MM.1S (cell line): ENCODE data around the gene NFU1.

Experiments
- DNase-seq: peaks from one replicate; pipeline ENCODE4 v3.0.0-alpha.2; 2015
- H2AFZ ChIP-seq: fragments of 300-600 bp; sonication (generic); 2 replicates; pipeline ENCODE4 v1.6.0; 2016; ENCODE audit warnings: antibody characterized with exemption, low read length
- H3F3A ChIP-seq: fragments of 300-600 bp; sonication (generic); 2 replicates; pipeline ENCODE4 v1.6.1; 2016; ENCODE audit warnings: mild to moderate bottlenecking, antibody characterized with exemption, low read length, moderate library complexity, mixed read lengths; ENCODE audit not compliant: insufficient read depth
- H3K27ac ChIP-seq: fragments of 300-600 bp; sonication (generic); 2 replicates; pipeline ENCODE4 v1.5.1; 2016; ENCODE audit warnings: mild to moderate bottlenecking, low read length
- H3K27me3 ChIP-seq: fragments of 300-600 bp; sonication (generic); replicated peaks from 2 replicates; pipeline ENCODE4 v1.6.0; 2016; ENCODE audit warnings: low read length; ENCODE audit not compliant: insufficient read depth
- H3K36me3 ChIP-seq: fragments of 300-600 bp; sonication (generic); replicated peaks from 2 replicates; pipeline ENCODE4 v1.6.1; 2016; ENCODE audit warnings: mild to moderate bottlenecking, low read length, mixed read lengths; ENCODE audit not compliant: insufficient read depth
- H3K4me1 ChIP-seq: fragments of 300-600 bp; sonication (generic); 2 replicates; pipeline ENCODE4 v1.6.1; 2016; ENCODE audit warnings: low read length, mixed read lengths
- H3K4me2 ChIP-seq: fragments of 300-600 bp; sonication (generic); 2 replicates; pipeline ENCODE4 v1.6.0; 2016; ENCODE audit warnings: low read depth, low read length
- H3K4me3 ChIP-seq: fragments of 300-600 bp; sonication (generic); 2 replicates; pipeline ENCODE4 v1.5.1; 2016; ENCODE audit warnings: low read length, mixed read lengths
- H3K79me2 ChIP-seq: fragments of 300-600 bp; sonication (generic); 2 replicates; pipeline ENCODE4 v1.6.1; 2016; ENCODE audit warnings: mixed run types, low read length, mixed read lengths
- H3K9ac ChIP-seq: fragments of 300-600 bp; sonication (generic); 2 replicates; pipeline ENCODE4 v1.6.1; 2016; ENCODE audit warnings: low read length, mixed read lengths
- H3K9me2 ChIP-seq: fragments of 300-600 bp; sonication (generic); replicated peaks from 2 replicates; pipeline ENCODE4 v1.6.1; 2016; ENCODE audit warnings: mild to moderate bottlenecking, low read length, mixed read lengths; ENCODE audit not compliant: insufficient read depth
- H3K9me3 ChIP-seq: fragments of 300-600 bp; sonication (generic); replicated peaks from 2 replicates; pipeline ENCODE4 v1.6.1; 2016; ENCODE audit warnings: mild to moderate bottlenecking, low read length, mixed read lengths; ENCODE audit not compliant: insufficient read depth
- H4K20me1 ChIP-seq: fragments of 300-600 bp; sonication (generic); 2 replicates; pipeline ENCODE4 v1.6.1; 2016; ENCODE audit warnings: mild to moderate bottlenecking, low read length, moderate library complexity, mixed read lengths; ENCODE audit not compliant: insufficient read depth
- EZH2 ChIP-seq: fragments of 300-600 bp; sonication (generic); optimal IDR thresholded peaks from 2 replicates; pipeline ENCODE3; 2017; ENCODE audit warnings: low read depth, mild to moderate bottlenecking, antibody characterized with exemption, low read length, mixed read lengths
- EZH2phosphoT487 ChIP-seq: fragments of 300-600 bp; sonication (generic); IDR thresholded peaks from 2 replicates; pipeline ENCODE4 v1.6.1; 2018; ENCODE audit warnings: antibody characterized with exemption, low read length
- TF ChIP-seq, protein P1 (sequence below): fragments of 300-600 bp; sonication (generic); IDR thresholded peaks from 2 replicates; pipeline ENCODE4 v1.5.1; 2016; ENCODE audit warnings: antibody characterized with exemption, low read length, mixed read lengths

Gene NFU1

GRCh38 chr2:69348781-69349180, 88.5 kb downstream of the NFU1 start:
- Histone ChIP-seq H3K27me3 (no peaks in the 10 kb centered on the region), H3K4me3 (no peak overlapping the region), H3K9ac (no peak overlapping the region), H3K79me2 (0 out of 2 replicates have a peak, but pooled peaks cover 5% of the 10 kb centered on the region), H3F3A (no peaks in the 10 kb centered on the region), H3K4me2 (no peak overlapping the region), H2AFZ (no peak overlapping the region), H3K4me1 (no peaks in the 10 kb centered on the region), H3K27ac (no peak overlapping the region), H3K9me3 (no peaks in the 10 kb centered on the region), H3K9me2 (no peaks in the 10 kb centered on the region), H3K36me3 (peaks cover 7% of the 10 kb centered on the region; the same call in 1 of the 2 replicates), H4K20me1 (no peaks in the 10 kb centered on the region)
- no peak for DNase-seq
- TF ChIP-seq EZH2phosphoT487 (no peak), EZH2 (no peak)
- TF ChIP-seq, protein P1, sequence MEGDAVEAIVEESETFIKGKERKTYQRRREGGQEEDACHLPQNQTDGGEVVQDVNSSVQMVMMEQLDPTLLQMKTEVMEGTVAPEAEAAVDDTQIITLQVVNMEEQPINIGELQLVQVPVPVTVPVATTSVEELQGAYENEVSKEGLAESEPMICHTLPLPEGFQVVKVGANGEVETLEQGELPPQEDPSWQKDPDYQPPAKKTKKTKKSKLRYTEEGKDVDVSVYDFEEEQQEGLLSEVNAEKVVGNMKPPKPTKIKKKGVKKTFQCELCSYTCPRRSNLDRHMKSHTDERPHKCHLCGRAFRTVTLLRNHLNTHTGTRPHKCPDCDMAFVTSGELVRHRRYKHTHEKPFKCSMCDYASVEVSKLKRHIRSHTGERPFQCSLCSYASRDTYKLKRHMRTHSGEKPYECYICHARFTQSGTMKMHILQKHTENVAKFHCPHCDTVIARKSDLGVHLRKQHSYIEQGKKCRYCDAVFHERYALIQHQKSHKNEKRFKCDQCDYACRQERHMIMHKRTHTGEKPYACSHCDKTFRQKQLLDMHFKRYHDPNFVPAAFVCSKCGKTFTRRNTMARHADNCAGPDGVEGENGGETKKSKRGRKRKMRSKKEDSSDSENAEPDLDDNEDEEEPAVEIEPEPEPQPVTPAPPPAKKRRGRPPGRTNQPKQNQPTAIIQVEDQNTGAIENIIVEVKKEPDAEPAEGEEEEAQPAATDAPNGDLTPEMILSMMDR, result no peak
